SHP77 (cell line): ENCODE measurements around the gene RABEP1.
"Not testable (repeated sequence)": the region's sequence is repeated elsewhere in the genome, so short reads cannot be mapped to it uniquely, and the experiment has no call there.

ENCODE experiments used
- DNase-seq, 2 experiments: peaks; one replicate each; lab custom pipeline; 2025; lab: John Stamatoyannopoulos, UW

RABEP1 gene, protein sequence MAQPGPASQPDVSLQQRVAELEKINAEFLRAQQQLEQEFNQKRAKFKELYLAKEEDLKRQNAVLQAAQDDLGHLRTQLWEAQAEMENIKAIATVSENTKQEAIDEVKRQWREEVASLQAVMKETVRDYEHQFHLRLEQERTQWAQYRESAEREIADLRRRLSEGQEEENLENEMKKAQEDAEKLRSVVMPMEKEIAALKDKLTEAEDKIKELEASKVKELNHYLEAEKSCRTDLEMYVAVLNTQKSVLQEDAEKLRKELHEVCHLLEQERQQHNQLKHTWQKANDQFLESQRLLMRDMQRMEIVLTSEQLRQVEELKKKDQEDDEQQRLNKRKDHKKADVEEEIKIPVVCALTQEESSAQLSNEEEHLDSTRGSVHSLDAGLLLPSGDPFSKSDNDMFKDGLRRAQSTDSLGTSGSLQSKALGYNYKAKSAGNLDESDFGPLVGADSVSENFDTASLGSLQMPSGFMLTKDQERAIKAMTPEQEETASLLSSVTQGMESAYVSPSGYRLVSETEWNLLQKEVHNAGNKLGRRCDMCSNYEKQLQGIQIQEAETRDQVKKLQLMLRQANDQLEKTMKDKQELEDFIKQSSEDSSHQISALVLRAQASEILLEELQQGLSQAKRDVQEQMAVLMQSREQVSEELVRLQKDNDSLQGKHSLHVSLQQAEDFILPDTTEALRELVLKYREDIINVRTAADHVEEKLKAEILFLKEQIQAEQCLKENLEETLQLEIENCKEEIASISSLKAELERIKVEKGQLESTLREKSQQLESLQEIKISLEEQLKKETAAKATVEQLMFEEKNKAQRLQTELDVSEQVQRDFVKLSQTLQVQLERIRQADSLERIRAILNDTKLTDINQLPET

DNA sequence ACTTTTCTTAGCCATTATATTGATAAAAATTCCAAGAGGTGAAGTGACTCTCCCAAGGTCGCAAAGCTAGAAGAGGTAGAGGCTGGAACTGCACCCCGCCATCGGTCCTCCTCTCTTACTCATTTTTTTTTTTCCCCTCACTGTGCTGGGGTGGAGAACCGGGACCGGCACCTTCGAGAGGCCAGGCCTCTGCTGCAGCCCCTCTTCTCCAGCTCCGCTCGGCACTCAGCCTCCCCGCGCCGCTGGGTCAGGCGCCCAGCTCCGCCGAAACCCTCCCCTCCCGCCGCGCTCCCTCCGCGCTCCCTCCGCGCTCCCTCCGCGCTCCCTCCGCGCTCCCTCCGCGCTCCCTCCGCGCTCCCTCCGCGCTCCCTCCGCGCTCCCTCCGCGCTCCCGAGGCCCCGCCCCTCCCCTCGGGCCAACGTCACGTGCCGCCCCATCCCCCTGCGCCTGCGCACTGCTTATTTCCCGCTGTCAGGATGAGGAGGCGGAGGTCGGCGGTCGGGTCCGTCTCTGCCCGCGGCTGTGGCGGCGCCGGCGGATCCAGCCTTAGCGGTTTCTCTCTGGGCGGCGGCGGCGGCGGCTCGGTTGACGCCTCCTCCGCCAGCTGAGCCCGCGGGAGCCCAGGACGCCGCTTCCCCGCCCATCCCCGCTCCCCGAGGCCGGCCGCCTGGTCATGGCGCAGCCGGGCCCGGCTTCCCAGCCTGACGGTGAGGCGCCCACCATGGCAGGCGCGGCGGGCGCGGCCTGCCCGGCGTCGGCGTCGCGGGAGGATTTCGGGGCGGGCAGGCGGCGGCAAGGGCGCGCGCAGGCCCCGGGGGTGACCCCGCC lies at the start of gene RABEP1:
Gene RABEP1, plus strand, starts transcription at position 471 of the 828 bp plus-strand sequence. Its CDS starts 203 bp downstream, at position 674.
- DNase-seq: peak; percentile 80 to 88

DNA sequence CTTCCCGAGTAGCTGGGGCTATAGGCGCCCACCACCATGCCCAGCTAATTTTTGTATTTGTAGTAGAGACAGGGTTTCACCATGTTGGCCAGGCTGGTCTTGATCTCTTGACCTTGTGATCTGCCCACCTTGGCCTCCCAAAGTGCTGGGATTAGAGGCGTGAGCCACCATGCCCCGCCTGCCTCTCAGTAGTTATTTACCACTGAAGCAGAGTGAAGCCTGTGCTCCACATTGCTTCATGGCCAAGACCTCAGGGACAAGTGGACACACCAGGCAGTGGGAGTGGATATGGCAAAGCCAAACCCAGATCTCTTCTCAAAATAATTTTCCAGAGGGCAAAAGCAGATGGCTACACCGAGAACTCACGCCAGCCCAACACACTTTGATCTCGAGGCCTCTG lies 48.6 kb upstream of the RABEP1 start:
- DNase-seq: not testable (repeated sequence)

DNA sequence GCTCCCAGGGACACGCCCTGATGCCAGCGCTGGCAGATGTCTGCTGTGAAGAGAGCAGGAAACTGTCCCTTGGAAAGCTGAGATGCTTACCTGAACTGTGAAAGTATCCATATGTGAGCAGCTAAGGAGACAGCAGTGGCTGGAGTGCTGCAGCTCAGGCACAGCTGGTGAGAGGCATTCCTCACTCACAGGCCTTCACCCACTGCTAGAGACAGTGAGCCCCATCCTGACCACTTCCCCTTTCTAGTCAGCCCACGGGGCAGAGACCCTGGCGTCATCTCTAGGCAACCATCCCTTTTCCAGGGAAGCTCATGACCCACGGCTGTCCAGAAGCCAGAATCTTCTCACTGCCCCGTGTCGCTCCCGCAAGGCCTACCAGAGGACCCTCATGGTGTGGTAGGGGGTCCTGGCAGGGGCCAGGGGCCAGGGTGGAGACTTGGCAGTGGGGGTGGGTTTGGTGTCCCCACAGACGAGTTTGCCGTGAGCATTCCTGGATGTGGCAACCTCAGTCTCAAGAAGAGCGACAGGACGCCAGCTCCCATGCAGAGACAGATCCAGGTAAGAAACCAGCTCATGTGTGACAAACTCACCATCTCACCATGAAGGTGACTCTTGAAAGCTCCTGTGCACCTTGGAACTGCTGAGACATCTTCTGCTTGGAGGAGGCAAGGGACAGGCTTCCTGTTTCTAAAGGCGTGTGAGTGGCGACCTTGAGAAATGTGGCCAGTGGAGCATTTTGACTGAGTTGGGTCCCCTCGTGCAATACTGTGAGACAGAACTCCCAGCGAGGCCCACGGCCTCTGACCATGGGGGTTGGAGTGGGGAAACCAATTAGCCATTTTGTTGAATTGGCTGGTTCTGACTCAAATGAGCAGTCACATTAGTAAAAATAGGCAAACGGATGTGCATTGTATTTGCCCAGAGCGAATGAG lies 47.2 kb upstream of the RABEP1 start, which contains the start of gene SCIMP:
Gene SCIMP, minus strand, starts transcription at position 216 of the 932 bp plus-strand sequence. Its CDS starts 105 bp downstream, at position 111.
- no peak for DNase-seq

- DNase-seq: no peak
These were observed 45.0 kb upstream of the RABEP1 start for GRCh38 chr17:5236938-5237540.

GRCh38 chr17:5237541-5238016 lies 44.5 kb upstream of the RABEP1 start:
- DNase-seq: peak; percentile 84 to 87

GRCh38 chr17:5238333-5238732 lies 43.8 kb upstream of the RABEP1 start:
- DNase-seq: no peak

DNA sequence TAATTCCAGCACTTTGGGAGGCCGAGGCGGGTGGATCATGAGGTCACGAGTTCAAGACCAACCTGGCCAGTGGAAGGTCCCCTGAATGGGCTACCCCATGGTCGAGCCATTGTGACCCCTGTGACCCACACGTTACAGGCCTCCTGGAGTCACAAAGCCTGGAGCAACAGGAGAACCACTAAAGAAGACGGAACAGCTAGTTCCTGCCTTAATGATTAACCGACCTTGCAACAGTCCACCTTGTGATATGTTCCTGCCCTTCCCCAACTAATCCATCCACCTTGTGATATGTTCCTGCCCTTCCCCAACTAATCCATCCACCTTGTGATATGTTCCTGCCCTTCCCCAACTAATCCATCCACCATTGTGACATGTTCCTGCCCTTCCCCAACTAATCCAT lies 42.3 kb upstream of the RABEP1 start:
- DNase-seq: not testable (repeated sequence)

DNA sequence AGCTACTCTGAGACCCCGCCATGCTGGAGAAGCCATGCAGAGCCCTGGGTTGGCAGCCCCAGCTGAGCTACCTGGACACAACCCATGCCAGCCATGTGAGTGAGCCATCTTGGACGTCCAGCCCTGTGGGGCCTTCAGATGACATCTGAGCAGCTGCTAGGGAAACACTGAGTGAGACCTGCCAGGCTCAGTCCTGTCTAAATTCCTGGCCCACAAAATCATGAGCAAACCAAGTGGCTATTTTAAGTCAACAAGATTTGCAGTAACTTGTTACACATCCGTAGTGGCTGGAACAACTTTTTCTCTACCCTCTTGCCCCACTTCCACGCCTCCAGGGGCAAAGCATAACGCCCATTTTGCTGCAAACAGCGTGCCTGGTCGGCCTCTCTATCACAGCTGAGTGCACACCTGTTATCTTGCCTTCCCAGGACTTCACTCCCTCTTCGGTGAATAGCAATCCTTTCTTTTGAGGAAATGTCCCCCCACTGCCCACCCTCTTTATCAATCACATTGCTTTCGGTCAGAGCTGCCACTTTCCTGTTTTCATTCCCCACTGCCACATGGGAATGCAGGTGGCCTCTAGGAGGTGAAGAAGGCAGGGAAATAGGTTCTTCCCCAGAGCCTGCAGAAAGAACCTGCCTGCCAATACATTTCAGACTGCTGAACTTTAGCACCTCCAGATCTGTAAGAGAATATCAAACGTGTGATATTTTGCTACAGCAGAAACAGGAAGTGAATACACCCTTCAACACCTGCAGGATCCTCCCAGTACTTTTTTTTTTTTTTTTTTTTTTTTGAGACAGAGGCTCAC lies 40.0 kb upstream of the RABEP1 start:
- no peak for DNase-seq

DNA sequence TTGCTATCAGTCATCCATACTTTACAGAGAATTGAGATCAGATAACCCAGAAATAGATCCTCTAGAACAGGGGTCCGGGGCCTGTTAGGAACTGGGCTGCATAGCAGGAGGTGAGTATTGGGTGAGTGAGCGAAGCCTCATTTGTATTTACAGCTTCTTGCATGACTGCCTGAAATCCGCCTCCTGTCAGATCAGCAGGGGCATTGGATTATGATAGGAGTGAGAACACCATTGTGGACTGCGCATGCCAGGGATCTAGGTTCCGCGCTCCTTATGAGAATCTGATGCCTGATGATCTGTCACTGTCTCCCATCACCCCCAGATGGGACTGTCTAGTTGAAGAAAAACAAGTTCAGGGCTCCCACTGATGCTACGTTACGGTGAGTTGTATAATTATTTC lies 34.5 kb upstream of the RABEP1 start:
- no peak for DNase-seq

- no peak for DNase-seq
These were observed 33.1 kb upstream of the RABEP1 start for GRCh38 chr17:5248821-5249479.

GRCh38 chr17:5249615-5250014 lies 32.5 kb upstream of the RABEP1 start:
- peak; percentile 84 to 86 for DNase-seq

GRCh38 chr17:5254414-5254813 lies 27.7 kb upstream of the RABEP1 start:
- DNase-seq: no peak

DNA sequence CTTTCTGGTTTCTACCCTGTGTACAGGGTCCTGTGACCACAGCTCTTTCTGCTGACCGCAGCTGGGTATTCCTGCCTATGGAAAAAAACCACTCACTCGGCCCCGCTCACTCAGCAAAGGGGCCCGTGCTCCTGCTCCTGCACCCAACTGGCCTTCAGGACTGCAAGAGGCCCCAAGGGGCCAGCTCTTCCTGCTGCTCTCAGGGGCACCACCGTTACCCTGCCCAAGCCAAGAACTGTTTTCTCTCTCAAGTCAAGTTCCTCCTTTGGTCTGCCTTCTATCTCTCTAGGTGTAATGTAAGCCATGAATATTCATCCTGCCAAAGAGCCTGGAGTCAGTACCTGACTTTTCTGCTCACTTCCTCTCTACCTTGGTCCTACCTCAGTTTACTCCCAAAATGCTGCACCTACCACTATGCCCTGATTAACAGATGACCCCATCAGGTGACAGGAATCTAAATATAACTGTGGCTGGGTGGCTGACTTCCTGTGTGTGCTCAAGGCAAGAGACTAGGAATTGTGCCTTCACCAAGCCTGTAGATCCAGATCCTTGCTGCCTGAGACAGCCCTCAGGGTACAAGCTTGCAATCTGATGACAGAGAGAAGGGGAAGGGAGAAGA lies 27.1 kb upstream of the RABEP1 start:
- no peak for DNase-seq

- no peak for DNase-seq
These were observed 25.0 kb upstream of the RABEP1 start for GRCh38 chr17:5257124-5257523.

- no peak for DNase-seq
These were observed 21.5 kb upstream of the RABEP1 start for GRCh38 chr17:5260542-5260941.

- no peak for DNase-seq
These were observed 19.6 kb upstream of the RABEP1 start for GRCh38 chr17:5262416-5262991.

DNA sequence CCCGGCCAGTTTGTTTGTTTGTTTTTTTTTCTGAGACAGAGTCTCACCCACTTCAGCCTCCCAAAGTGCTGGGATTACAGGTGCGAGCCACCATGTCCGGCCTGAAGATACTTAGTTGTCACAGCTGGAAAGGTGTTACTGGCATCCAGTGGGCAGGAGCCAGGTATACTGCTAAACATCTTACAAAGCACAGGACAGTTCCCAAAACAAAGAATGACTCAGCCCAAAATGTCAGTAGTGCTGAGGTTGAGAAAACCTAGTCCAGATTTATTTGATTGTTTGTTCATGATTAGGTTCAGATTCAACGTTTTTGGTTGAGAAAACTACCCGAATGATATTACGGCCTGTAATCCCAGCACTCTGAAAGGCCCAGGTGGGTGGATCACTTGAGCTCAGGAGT lies 18.6 kb upstream of the RABEP1 start:
- no peak for DNase-seq

DNA sequence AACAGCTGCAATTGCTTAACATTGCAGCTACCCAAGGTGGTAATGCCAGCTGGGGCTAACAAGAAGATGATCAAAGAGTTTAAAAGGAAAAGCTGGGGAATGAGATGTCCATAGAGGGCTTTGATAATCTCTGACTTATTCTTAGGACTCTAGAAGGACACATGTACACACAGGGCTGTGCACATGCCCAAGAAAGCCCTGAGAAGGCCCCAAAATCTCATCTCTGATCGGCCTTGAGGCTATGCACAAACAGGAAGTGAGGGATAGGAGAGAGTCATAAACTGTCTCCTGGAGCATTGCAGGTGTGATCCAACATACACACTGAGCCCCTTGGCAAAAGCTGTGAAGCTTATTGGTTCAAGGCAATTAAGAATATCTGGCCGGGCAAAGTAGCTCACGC lies 17.2 kb upstream of the RABEP1 start:
- no peak for DNase-seq
